GM10847 (cell line): ENCODE data around the gene PRKACG.
A peak's percentile ranks its signal among the peaks of the same experiment; 100 is the strongest.

Experiments
- POLR2A ChIP-seq: IDR thresholded peaks from 2 replicates; pipeline ENCODE4 v1.6.1; 2011; ENCODE audit not compliant: insufficient read length; ENCODE audit errors: extremely low read depth

Gene PRKACG

GRCh38 chr9:69014013-69014412 lies at the start of gene PRKACG:
TSS of gene PRKACG (minus strand) at chr9:69014113. CDS start at chr9:69014092, 21 bp downstream.
- TF ChIP-seq POLR2A = no peak

GRCh38 chr9:69062195-69062594 lies 48.3 kb upstream of the PRKACG start:
- no peak for TF ChIP-seq POLR2A

DNA sequence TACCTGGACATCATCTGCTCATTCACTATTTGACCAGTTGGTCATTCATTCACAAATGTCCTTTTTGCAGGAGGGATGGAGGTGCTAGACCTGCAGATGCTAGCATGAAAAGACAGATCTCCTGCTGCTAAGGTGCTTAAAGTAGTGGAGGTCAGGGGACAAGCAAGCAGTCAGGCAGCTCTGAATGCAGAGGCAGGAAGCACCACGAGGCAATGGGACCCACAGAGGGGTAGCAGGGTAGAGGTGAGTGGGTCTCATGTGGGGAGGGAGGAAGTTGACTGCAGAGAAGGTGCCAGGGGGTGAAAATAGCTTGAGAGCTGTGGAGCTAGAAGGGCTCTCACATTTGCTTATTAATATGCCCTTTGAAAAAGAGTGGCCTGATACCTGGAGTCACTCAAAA lies 46.9 kb upstream of the PRKACG start:
- no peak for TF ChIP-seq POLR2A

- no peak for TF ChIP-seq POLR2A
Observed at GRCh38 chr9:69058101-69058500, 44.2 kb upstream of the PRKACG start.

DNA sequence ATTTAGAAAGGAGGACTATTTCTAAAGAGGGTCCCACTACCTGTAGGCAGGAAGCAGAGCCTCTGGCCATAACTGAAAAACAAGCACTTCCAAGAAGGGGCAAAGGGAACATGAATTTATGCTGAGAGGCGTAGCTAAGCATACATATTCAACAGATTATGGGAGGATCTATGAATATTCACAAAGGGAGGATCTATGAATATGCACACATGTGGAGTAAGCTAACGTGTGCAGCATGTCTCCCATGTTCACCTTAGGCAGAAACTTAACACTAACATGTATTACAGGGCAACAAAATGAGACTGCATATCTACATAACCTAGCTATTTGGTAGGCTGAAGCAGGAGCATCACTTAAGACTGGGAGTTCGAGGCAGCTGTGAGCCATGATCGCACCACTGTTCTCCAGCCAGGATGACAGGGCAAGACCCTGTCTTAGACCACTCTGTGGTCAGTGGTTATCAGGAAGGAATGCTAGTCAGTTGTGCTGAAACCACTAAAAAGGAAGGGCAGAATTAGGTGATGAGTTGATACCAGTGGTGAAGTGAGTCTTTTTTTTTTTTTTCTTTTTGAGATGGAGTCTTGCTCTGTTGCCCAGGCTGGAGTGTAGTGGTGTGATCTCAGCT lies 42.4 kb upstream of the PRKACG start:
- no peak for TF ChIP-seq POLR2A

DNA sequence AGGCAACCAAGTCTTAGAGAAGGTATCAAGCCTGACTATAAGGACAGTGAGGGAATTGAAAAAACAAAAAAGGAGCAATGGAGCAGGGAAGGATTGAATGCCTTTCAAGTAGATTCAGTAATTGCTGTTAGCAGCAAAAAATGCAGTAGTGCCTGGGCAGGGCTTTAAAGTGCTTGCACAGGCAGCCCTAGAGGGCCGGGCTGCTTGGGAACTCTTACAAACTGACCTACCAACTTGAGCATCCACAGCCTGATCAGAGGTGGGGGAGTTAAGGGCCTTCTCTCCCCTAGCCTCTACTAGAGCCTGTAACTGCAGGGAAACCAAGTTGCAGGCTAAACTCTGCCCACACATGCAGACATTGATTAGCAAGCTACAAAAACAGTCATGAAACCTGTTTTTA lies 41.1 kb upstream of the PRKACG start:
- no peak for TF ChIP-seq POLR2A

DNA sequence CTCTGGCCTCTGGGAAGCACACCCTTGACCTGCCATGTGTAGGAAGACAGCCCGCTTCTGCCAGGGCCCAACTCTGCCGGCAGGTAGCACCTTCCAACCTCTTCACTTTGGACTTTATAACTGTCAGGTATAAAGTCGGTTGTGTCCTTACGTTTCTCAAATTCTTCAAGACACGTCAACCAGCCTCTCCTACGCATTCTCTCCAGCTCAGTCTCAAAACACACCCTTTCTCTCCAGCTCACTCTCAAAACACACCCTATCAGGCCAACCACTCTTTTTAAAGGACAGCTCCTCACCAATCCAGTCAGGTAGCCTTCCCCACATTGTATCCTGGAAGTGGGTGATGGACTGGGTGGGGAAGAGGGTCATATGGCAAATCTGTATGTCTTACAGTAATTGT lies 35.2 kb upstream of the PRKACG start:
- TF ChIP-seq POLR2A = no peak

DNA sequence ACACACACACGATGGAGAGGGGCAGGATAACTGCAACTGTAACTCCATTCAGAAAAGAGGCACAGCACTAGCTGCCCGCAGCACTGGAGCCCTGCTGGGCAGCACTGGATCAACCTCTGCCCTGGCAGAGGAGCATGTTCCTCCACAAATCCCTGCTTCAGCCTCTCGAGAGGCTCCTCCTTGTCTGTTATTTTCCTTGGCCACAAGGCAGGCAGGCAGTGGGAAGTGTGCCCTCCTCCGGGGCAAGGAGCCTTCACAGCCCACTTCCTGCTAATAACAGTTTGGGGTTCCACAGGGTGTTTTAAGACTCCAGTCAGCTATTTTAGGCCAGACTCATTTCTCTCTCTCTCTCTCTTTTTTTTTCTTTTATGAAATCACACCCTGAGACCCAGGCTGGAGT lies 33.5 kb upstream of the PRKACG start:
- TF ChIP-seq POLR2A = no peak

DNA sequence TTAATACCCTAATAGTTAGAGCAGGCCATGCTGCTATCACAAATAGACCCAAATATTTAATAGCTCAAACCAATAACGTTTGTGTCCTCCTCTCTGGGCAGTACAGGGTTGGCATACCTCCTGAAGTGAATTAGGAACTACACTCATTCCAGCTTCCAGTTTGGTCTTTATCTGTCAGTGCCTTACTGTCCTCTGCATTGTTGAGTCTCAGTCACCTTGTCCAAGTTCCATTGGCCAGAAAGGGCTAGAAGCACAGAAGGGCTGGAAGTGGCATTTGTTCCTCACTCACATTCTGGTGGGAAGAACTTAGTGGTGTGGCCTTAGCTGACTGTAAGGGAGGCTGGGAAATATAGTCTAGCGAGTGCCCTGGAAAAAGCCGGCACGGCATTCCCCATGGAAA lies 32.8 kb upstream of the PRKACG start:
- no peak for TF ChIP-seq POLR2A

GRCh38 chr9:69045821-69046220 lies 31.9 kb upstream of the PRKACG start:
- TF ChIP-seq POLR2A = no peak

DNA sequence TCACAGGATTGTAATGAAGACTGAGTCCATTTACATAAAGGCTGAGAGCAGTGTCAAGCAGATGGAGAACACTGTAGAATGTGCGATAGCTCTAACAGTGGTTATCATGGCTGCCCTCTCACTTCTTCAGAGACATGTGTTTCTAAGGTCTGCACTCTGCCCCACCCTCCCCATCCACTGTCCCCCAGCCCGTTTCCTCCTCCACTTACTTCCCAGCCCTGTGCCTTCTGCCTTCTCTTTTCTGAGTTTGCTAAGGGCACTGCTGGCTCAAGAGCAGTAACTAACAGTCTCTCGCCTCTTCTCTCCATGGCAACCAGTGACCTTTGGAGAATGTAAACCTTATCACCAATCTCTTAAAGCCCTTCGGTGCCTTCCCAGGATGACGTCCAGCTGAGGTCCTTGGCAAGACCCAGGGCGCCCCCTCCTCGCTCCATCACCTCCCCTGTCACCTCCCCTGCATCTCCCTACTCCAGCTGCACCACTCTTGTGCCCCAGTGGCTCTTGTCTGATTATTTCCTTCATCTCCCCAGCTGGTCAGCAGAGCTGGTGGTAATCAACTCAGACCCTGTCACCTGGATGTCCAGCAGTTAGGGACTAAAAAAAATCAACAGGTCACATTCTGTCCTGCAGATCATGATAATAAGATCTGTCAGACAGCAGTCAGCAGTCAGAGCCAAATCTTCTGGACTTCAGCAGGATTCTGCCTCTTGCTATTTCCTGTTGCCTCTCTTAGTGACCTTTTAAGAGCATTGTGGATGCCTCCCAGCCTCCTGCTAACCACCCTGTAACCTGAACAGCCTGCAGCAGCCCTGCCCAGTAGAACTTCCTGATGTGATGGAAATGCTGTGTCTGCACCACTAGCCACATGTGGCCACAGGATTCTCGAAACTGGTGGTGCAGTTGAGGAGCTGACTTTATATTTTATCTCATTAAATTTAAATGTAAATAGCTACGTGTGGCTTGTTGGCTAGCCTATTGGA lies 30.6 kb upstream of the PRKACG start:
- TF ChIP-seq POLR2A = no peak

DNA sequence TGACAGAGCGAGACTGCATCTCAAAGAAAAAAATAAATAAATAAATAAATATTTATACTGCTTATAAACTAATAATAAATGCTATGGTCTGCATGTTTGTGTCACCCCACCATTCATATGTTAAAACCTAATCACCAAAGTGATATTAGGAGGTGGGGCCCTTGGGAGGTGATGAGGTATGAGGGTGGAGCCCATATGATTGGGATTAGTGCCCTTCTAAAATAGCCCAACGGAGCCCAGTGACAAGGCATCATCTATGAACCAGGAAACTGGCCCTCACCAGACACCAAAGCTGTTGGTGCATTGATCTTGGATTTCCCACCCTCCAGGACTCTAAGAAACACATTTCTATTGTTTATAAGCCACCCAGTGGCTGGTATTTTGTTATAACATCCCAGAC lies 26.7 kb upstream of the PRKACG start:
- TF ChIP-seq POLR2A = no peak

DNA sequence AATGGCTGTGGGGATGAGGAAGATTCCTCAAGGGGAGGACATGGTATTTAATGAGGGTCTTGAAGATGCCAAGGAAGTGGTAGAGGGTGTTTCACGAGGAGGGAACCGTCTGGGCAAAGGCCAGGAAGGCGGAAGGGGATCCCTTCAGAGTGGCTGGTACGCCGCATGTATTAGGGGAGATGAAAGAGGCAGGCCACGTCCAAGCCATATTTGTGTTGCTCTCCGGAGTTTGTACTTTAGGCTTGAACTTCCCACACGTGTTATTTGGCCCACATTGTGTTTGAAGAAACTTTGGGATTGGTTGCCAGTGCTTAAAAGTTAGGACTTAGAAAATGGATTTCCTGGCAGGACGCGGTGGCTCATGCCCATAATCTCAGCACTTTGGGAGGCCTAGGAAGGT lies 22.9 kb upstream of the PRKACG start:
- no peak for TF ChIP-seq POLR2A

DNA sequence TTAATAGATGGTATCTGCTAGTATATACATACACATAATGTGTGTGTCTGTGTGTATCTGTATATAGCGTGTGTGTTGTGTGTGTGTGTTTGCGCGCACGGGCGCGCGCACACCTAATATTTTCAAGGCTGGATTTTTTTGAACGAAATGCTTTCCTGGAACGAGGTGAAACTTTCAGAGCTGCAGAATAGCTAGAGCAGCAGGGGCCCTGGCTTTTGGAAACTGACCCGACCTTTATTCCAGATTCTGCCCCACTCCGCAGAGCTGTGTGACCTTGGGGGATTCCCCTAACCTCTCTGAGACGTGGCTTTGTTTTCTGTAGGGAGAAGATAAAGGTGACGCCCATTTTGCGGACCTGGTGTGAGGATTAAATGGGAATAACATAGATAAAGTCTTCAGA lies 22.4 kb upstream of the PRKACG start:
- TF ChIP-seq POLR2A = no peak

- peak; percentile 57 for TF ChIP-seq POLR2A
Observed at GRCh38 chr9:69035438-69036308, 21.8 kb upstream of the PRKACG start, which contains the start of gene FXN. TSS of gene FXN (plus strand) at chr9:69035752. CDS start at chr9:69035783, 31 bp downstream.
